Stomach (tissue), 4 donors: ENCODE results near the gene TP63.

ENCODE experiments used
- CTCF ChIP-seq, 7 experiments: fragments of 450-650 bp in 4 of 7; fragments of 200-600 bp in 3 of 7; sonication (generic) in 3 of 7; IDR thresholded peaks; one replicate each; pipeline ENCODE4 v1.5.1; 2016 to 2019; ENCODE audit warnings: antibody characterized with exemption in 7 of 7, control low read depth in 2 of 7, mild to moderate bottlenecking in 1 of 7
- POLR2A ChIP-seq, 4 donors: fragments of 450-650 bp; IDR thresholded peaks; one replicate each; pipeline ENCODE4 v1.6.1; 2016; ENCODE audit warnings: antibody characterized with exemption in 4 of 4, control low read depth in 2 of 4, mild to moderate bottlenecking in 1 of 4, moderate library complexity in 1 of 4
- POLR2AphosphoS5 ChIP-seq, 3 donors: sonication (generic); formaldehyde crosslinking; IDR thresholded peaks; one replicate each; pipeline ENCODE4 v1.6.1; 2016; ENCODE audit warnings: antibody characterized with exemption in 3 of 3

GRCh38 chr3:189685860-189686259 is 54.7 kb downstream of the TP63 start:
- TF ChIP-seq POLR2A (IDR thresholded peaks at IDR 0.05) (no peak), POLR2AphosphoS5 (IDR thresholded peaks at IDR 0.05) (no peak), CTCF (IDR thresholded peaks at IDR 0.05) (no peak)
